ENCODE data around the gene SNAPC2.

Gene SNAPC2

GRCh38 chr19:7962644-7963268 lies 42.6 kb downstream of the SNAPC2 start:
- Histone ChIP-seq H3K9me3 (ENCODE audit: control extremely low read depth in 1 of 5, control insufficient read depth in 4 of 5, insufficient read depth in 2 of 5, low read depth in 1 of 5, low read length in 4 of 5) (no peaks in the 10 kb centered on the region), H3K4me1 (ENCODE audit: control extremely low read depth in 1 of 4, control insufficient read depth in 4 of 4, insufficient read depth in 4 of 4, low read length in 3 of 4) (peaks cover 0 to 25% (median 15%) of the 10 kb centered on the region in 4 experiments), H3K36me3 (ENCODE audit: control insufficient read depth in 4 of 4, insufficient read depth in 4 of 4, low read length in 3 of 4) (peaks cover 12 to 81% (median 70%) of the 10 kb centered on the region in 4 experiments), H3K27me3 (replicated peaks in 2 of 5; ENCODE audit: control insufficient read depth in 4 of 5, insufficient read depth in 5 of 5, low read length in 4 of 5) (no peaks in the 10 kb centered on the region), H3K4me3 (ENCODE audit: control insufficient read depth in 1 of 7, extremely low read depth in 1 of 7, insufficient read depth in 4 of 7, low read depth in 2 of 7, low read length in 6 of 7) (no peak overlapping the region), H3K27ac (ENCODE audit: insufficient read depth in 1 of 2, low read depth in 1 of 2, low read length in 2 of 2, poor library complexity in 1 of 2, severe bottlenecking in 2 of 2) (no peak overlapping the region)
- 97% methylated on average over 16 of the region's 22 CpGs for WGBS (ENCODE audit: insufficient coverage)
- DNase-seq, result no peak
- ChIA-PET POLR2A (no interaction called here), CTCF (no interaction called here)

- no peak overlapping the region for H3K27ac ChIP-seq (ENCODE audit: insufficient read depth in 1 of 2, low read depth in 1 of 2, low read length in 2 of 2, poor library complexity in 1 of 2, severe bottlenecking in 2 of 2)
- H3K9me3 ChIP-seq (ENCODE audit: control extremely low read depth in 1 of 5, control insufficient read depth in 4 of 5, insufficient read depth in 2 of 5, low read depth in 1 of 5, low read length in 4 of 5), result no peaks in the 10 kb centered on the region
- H3K27me3 ChIP-seq (replicated peaks in 2 of 5; ENCODE audit: control insufficient read depth in 4 of 5, insufficient read depth in 5 of 5, low read length in 4 of 5), result no peaks in the 10 kb centered on the region
- peaks cover 0 to 18% (median 12%) of the 10 kb centered on the region in 4 experiments for H3K4me1 ChIP-seq (ENCODE audit: control extremely low read depth in 1 of 4, control insufficient read depth in 4 of 4, insufficient read depth in 4 of 4, low read length in 3 of 4)
- CTCF ChIA-PET, result no interaction called here
- H3K36me3 ChIP-seq (ENCODE audit: control insufficient read depth in 4 of 4, insufficient read depth in 4 of 4, low read length in 3 of 4), result peaks cover 18 to 82% (median 68%) of the 10 kb centered on the region in 4 experiments
- H3K4me3 ChIP-seq (ENCODE audit: control insufficient read depth in 1 of 7, extremely low read depth in 1 of 7, insufficient read depth in 4 of 7, low read depth in 2 of 7, low read length in 6 of 7), result no peak overlapping the region
- POLR2A ChIA-PET, result no interaction called here
- 98% methylated on average over 22 of the region's 25 CpGs for WGBS (ENCODE audit: insufficient coverage)
- DNase-seq, result no peak
Measured at GRCh38 chr19:7963566-7963965, 43.4 kb downstream of the SNAPC2 start.

- peaks cover 24 to 90% (median 75%) of the 10 kb centered on the region in 4 experiments for H3K36me3 ChIP-seq (ENCODE audit: control insufficient read depth in 4 of 4, insufficient read depth in 4 of 4, low read length in 3 of 4)
Measured at GRCh38 chr19:7965259-7965841, 45.2 kb downstream of the SNAPC2 start.

GRCh38 chr19:7965921-7966665 lies 46.0 kb downstream of the SNAPC2 start:
- Histone ChIP-seq H3K4me1 (ENCODE audit: control extremely low read depth in 1 of 4, control insufficient read depth in 4 of 4, insufficient read depth in 4 of 4, low read length in 3 of 4) (peaks cover 0 to 2% (median 0%) of the 10 kb centered on the region in 4 experiments), H3K4me3 (ENCODE audit: control insufficient read depth in 1 of 7, extremely low read depth in 1 of 7, insufficient read depth in 4 of 7, low read depth in 2 of 7, low read length in 6 of 7) (no peak overlapping the region), H3K36me3 (ENCODE audit: control insufficient read depth in 4 of 4, insufficient read depth in 4 of 4, low read length in 3 of 4) (peaks cover 24 to 89% (median 72%) of the 10 kb centered on the region in 4 experiments), H3K9me3 (ENCODE audit: control extremely low read depth in 1 of 5, control insufficient read depth in 4 of 5, insufficient read depth in 2 of 5, low read depth in 1 of 5, low read length in 4 of 5) (no peaks in the 10 kb centered on the region), H3K27me3 (replicated peaks in 2 of 5; ENCODE audit: control insufficient read depth in 4 of 5, insufficient read depth in 5 of 5, low read length in 4 of 5) (no peaks in the 10 kb centered on the region), H3K27ac (ENCODE audit: insufficient read depth in 1 of 2, low read depth in 1 of 2, low read length in 2 of 2, poor library complexity in 1 of 2, severe bottlenecking in 2 of 2) (no peak overlapping the region)
- ChIA-PET CTCF (interaction anchor here (1.5 to 1.8 kb wide), 2 partner anchors 22 to 36 kb away, joined by 4 read pairs; no protein-coding TSS in a partner anchor), POLR2A (no interaction called here)
- DNase-seq, result no peak
- 94% methylated on average over 7 of the region's 12 CpGs for WGBS (ENCODE audit: insufficient coverage)

More at GRCh38 chr19:7965259-7965841, 45.2 kb downstream of the SNAPC2 start:
- 91% methylated on average over 12 of the region's 12 CpGs for whole genome bisulfite sequencing (ENCODE audit: insufficient coverage)
- H3K27me3 ChIP-seq (replicated peaks in 2 of 5; ENCODE audit: control insufficient read depth in 4 of 5, insufficient read depth in 5 of 5, low read length in 4 of 5), result no peaks in the 10 kb centered on the region
- H3K4me3 ChIP-seq (ENCODE audit: control insufficient read depth in 1 of 7, extremely low read depth in 1 of 7, insufficient read depth in 4 of 7, low read depth in 2 of 7, low read length in 6 of 7), result no peak overlapping the region
- no peaks in the 10 kb centered on the region for H3K9me3 ChIP-seq (ENCODE audit: control extremely low read depth in 1 of 5, control insufficient read depth in 4 of 5, insufficient read depth in 2 of 5, low read depth in 1 of 5, low read length in 4 of 5)
- CTCF ChIA-PET, result interaction anchor here (1.2 to 1.8 kb wide), 2 partner anchors 20 to 21 kb away, joined by 3 to 4 read pairs; no protein-coding TSS in a partner anchor
- peaks cover 0 to 1% (median under 1%) of the 10 kb centered on the region in 4 experiments for H3K4me1 ChIP-seq (ENCODE audit: control extremely low read depth in 1 of 4, control insufficient read depth in 4 of 4, insufficient read depth in 4 of 4, low read length in 3 of 4)
- H3K27ac ChIP-seq (ENCODE audit: insufficient read depth in 1 of 2, low read depth in 1 of 2, low read length in 2 of 2, poor library complexity in 1 of 2, severe bottlenecking in 2 of 2), result no peak overlapping the region
- POLR2A ChIA-PET, result no interaction called here
- DNase-seq, result no peak

- CTCF ChIA-PET, result interaction anchor here (0.9 to 1.8 kb wide), 2 partner anchors 9 to 24 kb away, joined by 4 read pairs; partner anchors contain the start of gene TIMM44
- POLR2A ChIA-PET, result no interaction called here
Measured at GRCh38 chr19:7968008-7968795, 48.1 kb downstream of the SNAPC2 start.

GRCh38 chr19:7968796-7969554 lies 48.8 kb downstream of the SNAPC2 start:
- Histone ChIP-seq H3K9me3 (ENCODE audit: control extremely low read depth in 1 of 5, control insufficient read depth in 4 of 5, insufficient read depth in 2 of 5, low read depth in 1 of 5, low read length in 4 of 5) (no peaks in the 10 kb centered on the region), H3K4me1 (ENCODE audit: control extremely low read depth in 1 of 4, control insufficient read depth in 4 of 4, insufficient read depth in 4 of 4, low read length in 3 of 4) (peaks cover 0 to 9% (median 6%) of the 10 kb centered on the region in 4 experiments), H3K4me3 (ENCODE audit: control insufficient read depth in 1 of 7, extremely low read depth in 1 of 7, insufficient read depth in 4 of 7, low read depth in 2 of 7, low read length in 6 of 7) (no peak overlapping the region), H3K27ac (ENCODE audit: insufficient read depth in 1 of 2, low read depth in 1 of 2, low read length in 2 of 2, poor library complexity in 1 of 2, severe bottlenecking in 2 of 2) (no peak overlapping the region), H3K27me3 (replicated peaks in 2 of 5; ENCODE audit: control insufficient read depth in 4 of 5, insufficient read depth in 5 of 5, low read length in 4 of 5) (no peaks in the 10 kb centered on the region), H3K36me3 (ENCODE audit: control insufficient read depth in 4 of 4, insufficient read depth in 4 of 4, low read length in 3 of 4) (peaks cover 23 to 84% (median 59%) of the 10 kb centered on the region in 4 experiments)
- DNase-seq, result no peak
- 100% methylated on average over 16 of the region's 20 CpGs for WGBS (ENCODE audit: insufficient coverage)
- CTCF ChIA-PET, result interaction anchor here (1.8 to 3.7 kb wide), 4 partner anchors 8 to 33 kb away, joined by 4 to 21 read pairs (median 12); partner anchors contain the start of gene TIMM44
- POLR2A ChIA-PET, result no interaction called here

More at GRCh38 chr19:7968008-7968795, 48.1 kb downstream of the SNAPC2 start:
- Histone ChIP-seq H3K27ac (ENCODE audit: insufficient read depth in 1 of 2, low read depth in 1 of 2, low read length in 2 of 2, poor library complexity in 1 of 2, severe bottlenecking in 2 of 2) (no peak overlapping the region), H3K27me3 (replicated peaks in 2 of 5; ENCODE audit: control insufficient read depth in 4 of 5, insufficient read depth in 5 of 5, low read length in 4 of 5) (no peaks in the 10 kb centered on the region), H3K36me3 (ENCODE audit: control insufficient read depth in 4 of 4, insufficient read depth in 4 of 4, low read length in 3 of 4) (peaks cover 27 to 85% (median 61%) of the 10 kb centered on the region in 4 experiments), H3K4me1 (ENCODE audit: control extremely low read depth in 1 of 4, control insufficient read depth in 4 of 4, insufficient read depth in 4 of 4, low read length in 3 of 4) (peaks cover 0 to 9% (median 6%) of the 10 kb centered on the region in 4 experiments), H3K9me3 (ENCODE audit: control extremely low read depth in 1 of 5, control insufficient read depth in 4 of 5, insufficient read depth in 2 of 5, low read depth in 1 of 5, low read length in 4 of 5) (no peaks in the 10 kb centered on the region), H3K4me3 (ENCODE audit: control insufficient read depth in 1 of 7, extremely low read depth in 1 of 7, insufficient read depth in 4 of 7, low read depth in 2 of 7, low read length in 6 of 7) (no peak overlapping the region)
- no peak for DNase-seq
- WGBS (ENCODE audit: insufficient coverage), result 100% methylated on average over 12 of the region's 15 CpGs

All from common myeloid progenitor, CD34-positive (primary cell).